GM19193 (cell line): Measurements from ENCODE around the gene KCNK18.

Experiments used
- POLR2A ChIP-seq: IDR thresholded peaks from 4 replicates; pipeline ENCODE4 v1.6.1; 2011; ENCODE audit not compliant: insufficient read depth, insufficient read length; ENCODE audit errors: extremely low read depth

KCNK18 gene

DNA sequence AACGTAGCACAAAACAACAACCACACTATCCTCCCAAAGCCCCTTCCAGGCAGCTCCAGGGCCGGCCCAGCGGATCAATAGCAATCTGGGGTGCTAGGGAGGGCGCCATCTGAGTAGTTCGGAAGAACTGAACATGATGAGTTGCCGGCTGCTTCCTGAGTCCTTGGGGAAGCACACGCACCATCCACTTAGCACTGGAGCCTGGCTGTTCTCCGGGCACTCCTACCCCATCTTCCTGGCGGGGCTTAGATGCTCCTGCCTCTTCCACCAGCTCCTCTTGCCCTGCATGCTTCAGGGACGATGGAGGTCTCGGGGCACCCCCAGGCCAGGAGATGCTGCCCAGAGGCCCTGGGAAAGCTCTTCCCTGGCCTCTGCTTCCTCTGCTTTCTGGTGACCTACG lies at the start of gene KCNK18:
Gene KCNK18 (plus strand): TSS at position 301 of the 400 bp plus-strand sequence. CDS start 0 bp downstream, at position 301.
- no peak for TF ChIP-seq POLR2A

DNA sequence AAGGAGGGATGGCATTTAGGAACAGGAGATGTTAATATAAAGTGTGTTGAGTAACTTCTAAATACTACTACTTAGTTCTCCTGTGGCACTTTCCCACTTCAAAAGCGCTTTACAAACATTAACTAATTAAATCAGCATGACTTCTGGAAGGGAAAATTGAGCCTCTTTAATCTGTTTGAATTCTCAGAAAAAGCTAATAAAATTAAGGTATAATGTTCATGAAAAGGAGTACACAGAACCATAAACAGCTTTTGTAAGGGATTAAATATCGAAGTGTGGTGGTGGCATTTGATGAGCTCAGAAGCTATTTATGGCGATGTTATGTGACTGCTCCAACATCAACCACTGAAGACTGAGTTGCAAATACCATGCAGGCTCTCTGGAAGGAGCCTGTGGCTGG lies 49.0 kb upstream of the KCNK18 start:
- TF ChIP-seq POLR2A, result no peak

DNA sequence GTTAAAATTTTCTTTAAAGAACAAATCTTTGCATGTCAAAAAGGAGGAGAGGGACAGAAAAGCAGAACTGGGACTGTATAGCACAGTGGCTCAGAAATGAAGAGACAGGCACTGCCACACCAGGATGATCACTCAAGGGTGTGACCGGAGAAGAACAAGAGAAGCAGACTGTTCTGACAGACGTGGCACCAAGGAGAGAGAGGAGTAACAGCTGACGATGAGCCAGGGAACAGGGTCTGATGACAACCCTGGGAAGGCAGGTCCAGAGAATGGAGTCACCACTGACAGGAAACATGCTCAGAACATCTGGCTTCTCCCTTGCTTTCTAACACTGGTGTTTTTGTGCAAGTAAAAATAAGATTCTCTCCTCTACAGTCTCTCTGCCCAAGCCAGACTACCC lies 44.6 kb upstream of the KCNK18 start:
- TF ChIP-seq POLR2A, result no peak

DNA sequence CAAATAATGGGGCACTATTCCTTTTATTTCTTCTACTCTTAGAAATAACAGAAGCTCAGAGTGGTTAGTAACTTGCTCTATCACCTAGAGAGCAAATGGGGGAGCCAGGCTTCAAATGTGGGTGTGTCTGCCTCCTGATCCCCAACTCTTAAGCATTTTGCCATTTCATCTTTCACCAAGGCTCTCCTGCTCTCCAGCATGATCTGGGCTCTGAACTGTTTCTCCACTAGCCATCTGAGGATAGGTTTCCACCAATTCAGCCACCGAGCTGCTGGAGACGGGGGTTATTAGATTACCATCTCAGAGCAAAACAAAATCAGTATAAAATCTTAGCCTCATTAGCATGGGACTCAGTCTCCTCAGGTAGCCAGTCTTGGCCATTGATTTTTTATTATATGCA lies 39.0 kb upstream of the KCNK18 start:
- no peak for TF ChIP-seq POLR2A

DNA sequence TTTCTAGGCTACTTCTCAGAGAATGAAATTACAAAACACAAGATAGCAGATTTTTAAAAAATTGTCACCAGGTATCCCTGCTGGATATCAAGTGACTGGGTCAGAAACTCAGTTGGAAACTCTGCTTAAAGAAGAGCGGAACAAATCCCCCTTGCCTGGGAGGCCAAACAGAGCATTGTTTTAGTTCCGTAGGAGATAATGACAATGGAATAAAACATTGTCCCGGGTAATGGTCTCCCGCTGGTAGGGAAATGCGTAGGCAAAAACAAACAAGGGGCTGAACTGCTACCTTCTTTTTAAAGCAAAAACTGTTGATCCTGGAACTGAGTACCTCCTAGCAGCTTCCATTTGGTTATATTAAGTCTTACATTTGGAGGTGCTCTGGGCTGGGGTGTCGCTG lies 37.9 kb upstream of the KCNK18 start:
- TF ChIP-seq POLR2A, result no peak

DNA sequence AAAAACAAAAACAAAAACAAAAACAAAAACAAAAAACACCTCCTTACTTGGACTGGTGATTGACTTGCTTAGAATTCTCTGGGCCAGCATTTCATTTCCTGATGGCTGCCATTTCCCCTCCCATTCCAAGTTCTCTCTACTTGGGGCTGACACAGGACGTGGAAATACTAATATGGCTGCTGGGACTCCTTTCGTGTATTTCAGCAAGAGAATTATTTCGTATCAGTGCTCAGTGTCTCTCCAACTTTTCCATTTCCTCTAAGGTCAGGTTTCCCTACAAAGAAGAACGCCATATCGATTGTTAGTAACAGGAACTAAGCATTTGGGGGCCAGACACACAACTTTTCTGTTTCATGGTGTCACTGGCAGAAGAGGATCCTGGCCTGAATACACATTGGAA lies 36.7 kb upstream of the KCNK18 start:
- TF ChIP-seq POLR2A, result no peak

DNA sequence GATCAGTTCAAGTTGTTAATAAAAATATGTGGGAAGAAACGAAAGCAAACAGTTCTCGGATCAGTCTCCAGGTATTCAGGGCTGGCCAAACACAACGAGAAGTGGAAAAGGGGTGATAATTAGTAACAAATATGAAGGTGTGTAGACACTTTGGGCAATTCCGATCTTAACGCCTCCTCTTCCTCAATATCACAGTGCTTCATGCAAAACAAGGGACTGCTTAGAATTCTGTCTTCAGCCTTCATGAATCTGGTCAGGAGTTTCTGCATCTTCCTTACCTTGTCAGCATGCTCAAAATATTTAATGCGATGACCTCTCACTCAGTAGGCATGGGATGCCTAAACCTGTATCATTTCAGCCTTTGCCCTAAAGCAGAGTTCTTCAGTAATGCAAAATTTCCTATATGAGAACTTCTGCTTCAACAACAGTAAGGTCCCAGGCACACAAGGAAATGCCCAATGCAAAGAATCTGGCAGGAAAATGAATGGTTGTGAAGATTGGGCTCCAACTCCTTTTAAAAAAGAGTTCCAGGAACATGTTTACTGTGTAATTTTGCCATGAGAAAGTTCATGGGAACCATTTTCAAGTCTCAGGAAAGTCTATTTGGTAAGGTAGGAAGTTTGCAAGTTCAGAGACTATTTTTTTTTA lies 35.8 kb upstream of the KCNK18 start:
- no peak for TF ChIP-seq POLR2A

DNA sequence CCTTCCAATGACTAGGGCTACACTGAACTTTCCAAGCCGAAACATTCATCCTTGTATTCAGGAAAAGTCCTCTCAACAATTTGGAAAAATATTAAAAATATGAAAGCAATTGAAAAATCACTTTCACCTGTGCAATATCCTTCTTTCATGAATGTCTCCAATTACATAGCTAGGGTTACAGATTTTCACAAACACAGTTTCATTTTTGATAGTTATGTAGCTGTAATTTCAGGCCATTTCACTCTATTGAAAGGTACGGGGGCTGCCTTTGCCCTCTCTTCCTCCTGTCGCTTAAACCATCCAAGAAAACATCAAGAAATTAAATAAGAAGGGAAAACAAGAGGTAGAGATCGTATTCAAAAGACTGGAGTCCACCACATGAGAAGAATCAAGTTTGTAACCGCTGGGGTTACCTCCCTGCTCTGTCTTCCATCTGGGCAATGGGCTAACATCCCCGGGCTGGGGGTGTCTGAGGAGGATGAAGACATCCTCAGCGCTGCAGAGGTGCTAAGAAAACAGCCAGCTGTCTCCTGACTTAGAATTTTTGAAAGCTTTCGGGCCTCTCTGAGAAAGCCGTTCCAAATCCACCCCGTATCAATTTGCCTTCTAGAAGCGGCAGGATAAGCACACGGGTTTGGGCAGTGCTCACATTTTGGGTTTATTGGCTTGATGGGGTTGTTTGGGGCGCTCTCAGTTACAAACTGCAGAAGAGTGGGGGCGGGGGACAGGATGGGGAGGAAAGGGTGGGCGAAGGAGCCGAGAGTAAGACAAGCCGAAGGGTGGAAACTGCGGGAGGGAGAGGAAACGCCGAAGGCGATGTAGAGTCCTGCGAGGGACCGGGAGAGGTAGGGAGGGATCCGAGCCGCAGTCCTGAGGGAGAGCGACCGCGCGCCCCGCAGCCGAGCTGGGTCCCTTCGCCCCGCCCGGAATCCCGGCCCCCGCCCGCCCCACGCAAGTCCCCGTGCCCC lies 34.9 kb upstream of the KCNK18 start:
- no peak for TF ChIP-seq POLR2A

DNA sequence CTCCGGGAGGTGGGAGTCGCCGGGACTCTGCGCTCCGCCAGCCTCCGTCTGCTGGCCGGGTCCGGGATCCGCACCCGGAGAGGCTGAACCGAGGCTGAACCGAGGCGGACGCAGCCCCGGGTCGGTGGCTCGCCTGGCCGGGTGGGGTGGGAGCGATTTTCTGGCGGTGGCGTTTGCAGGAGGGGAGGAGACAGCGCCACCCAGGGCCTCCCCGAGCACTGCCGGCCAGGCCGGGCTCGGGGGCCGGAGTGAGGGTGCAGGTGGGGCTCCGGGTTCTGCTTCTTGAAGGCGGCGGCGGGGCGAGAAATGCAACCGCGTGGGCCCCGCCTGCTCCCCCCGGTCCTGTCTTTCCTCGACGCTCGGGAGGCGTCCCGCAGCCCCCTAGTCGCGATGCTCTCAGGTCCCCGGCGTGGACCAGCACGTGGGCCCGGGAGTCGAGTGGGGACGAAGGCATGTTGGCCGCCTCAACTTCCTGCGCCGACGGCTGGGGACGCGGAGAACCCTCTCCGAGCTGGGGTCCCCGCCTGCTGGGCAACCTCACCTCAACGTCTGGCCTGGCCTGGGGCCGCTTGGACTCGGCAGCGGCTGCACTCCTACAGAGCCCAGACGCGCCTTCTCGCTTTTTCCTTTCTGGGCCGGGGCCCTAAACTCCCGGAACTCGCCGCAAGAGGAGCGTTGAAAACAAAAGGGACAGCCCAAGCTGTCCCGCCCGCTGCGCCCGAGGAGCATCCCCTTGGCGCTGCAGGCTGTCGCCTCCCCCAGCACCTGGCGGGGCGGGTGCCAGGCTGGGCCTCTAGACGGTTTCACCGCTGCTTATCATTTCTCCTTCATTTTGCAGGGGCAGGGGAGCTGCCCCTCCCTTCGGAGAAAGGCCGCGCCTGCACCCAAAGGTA lies 34.0 kb upstream of the KCNK18 start:
- TF ChIP-seq POLR2A, result no peak

DNA sequence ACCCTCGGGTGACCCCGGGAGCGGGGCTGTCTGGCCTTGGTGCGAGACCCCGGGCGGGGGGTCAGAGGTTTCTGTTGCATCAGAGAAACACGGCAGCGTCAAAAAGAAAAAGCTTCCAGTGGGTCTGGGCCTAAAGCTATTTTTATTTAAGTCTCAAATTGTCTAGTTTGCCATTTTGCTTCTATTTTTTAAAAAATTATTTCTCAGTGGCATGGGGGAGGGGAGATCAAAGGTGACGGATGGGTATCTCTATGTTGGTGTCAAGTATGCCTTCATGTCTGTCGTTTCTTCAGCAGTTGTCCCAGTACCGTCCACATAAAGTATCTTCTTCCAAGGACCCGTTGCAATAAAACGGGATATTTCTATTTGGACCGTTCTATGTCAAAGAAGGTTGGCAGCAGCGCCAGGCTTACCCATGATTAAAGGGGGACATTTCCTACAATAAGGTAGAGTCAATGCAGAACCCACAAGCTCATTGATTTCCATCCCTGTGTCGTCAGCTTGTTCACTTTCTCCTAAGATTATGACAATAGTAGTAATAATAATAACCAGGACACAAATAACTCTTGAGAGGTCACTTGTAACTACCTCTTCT lies 33.2 kb upstream of the KCNK18 start:
- no peak for TF ChIP-seq POLR2A

DNA sequence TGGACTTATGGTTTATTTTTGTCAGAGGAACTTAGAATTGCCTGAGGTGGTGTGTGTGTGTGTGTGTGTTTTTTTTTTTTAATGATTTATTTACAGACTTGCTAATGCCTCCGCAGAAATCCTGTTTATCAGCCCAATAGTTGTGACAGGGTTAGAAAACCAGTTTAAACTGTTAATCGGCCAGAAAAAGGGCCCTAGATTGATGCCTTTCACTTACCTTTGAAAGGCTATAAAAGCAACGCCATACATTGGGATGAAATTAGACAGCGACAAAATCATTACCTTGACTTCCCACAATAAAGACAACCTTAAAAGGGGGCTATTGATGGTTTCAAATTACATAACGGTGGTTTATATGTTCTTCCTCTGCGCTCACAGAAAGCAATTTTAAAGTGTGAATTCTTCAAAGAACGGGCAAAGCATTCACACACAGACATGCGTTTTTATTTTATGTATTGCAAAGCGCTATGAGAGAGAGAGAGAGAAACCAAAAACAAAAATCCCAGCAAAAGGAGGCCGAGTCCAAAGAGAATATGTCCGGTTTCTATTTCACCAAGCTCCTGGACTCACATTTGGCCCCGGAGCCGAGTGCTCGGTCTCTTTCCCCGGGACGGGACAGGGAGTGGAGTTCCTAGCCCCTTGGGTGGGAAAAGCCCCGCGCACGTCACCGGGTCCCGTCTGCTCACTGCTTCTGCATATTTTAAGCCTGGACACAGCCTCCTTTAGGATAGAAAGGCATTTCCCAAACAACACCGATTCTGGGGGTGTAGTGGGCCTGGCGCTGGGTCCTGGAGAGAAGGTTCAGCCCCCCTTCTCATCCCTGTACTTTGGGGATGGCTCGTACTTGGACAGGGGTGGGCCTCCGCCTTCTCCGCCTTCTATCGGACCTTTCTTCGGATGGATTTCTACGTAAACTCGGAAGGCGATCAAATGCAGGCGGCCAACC lies 32.4 kb upstream of the KCNK18 start:
- no peak for TF ChIP-seq POLR2A

DNA sequence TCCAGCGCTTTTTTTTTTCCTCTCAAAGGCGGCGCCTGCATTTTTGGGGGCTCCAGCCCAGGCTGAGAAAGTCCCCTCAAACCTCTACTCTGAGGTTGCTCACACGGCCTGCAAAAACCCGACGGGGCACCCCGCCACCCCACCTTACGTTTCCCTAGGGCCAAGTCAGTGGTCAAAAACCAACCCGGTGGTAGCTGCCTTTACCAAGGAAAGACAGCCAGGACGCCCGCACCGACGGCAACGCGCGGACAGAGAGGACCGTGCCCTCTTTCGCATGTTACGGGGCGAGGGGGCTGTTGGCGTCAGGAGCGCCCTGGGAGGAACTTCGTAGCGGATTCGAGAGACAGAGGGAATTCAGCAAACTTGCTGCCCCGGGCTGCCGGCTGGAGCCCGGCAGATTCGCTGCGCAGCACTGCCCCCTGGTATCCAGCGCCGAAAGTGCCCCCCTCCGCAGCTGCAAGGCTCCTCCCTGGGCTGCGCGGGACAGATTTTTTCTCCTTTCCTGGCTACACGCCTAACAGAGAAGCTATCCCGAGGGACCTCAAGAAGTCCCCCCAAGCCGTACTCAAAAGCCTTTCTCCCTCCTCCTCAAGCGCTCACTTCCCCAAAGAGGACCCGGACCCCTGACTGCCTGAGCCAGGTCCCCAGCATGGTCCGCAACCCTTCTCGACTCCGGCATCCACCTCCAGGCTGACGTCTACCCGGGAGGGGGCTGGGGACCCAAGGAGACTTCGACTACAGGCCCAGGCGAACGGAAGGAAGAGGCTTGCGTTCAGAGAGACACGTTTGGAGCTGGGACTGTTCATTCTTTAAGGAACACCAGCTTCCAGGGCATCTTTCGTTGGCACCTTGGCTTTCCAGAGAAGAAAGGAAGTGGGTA lies 31.5 kb upstream of the KCNK18 start:
- no peak for TF ChIP-seq POLR2A
